GM18909 (cell line): Measurements from ENCODE around the gene RFX8.
"Not testable (repeated sequence)": the region's sequence is repeated elsewhere in the genome, so short reads cannot be mapped to it uniquely, and the experiment has no call there.

Experiments used
- ATAC-seq: cut with Tn5 transposase; IDR thresholded peaks from one replicate; pipeline ENCODE4 v1.9.1; 2021; ENCODE audit warnings: mild to moderate bottlenecking; ENCODE audit not compliant: unreplicated experiment, poor library complexity

RFX8 gene

GRCh38 chr2:101446869-101447268 lies 28.0 kb downstream of the RFX8 start:
- no peak for ATAC-seq

GRCh38 chr2:101442667-101443061 lies 32.2 kb downstream of the RFX8 start:
- ATAC-seq: no peak

- ATAC-seq: no peak
Measured at GRCh38 chr2:101442042-101442666, 32.8 kb downstream of the RFX8 start.

GRCh38 chr2:101440127-101440738 lies 34.7 kb downstream of the RFX8 start:
- ATAC-seq: no peak

- ATAC-seq: no peak
Measured at GRCh38 chr2:101439716-101440115, 35.2 kb downstream of the RFX8 start.

GRCh38 chr2:101438555-101438954 lies 36.4 kb downstream of the RFX8 start:
- not testable (repeated sequence) for ATAC-seq

- ATAC-seq: no peak
Measured at GRCh38 chr2:101435001-101435862, 39.7 kb downstream of the RFX8 start.

- ATAC-seq: no peak
Measured at GRCh38 chr2:101433465-101433864, 41.4 kb downstream of the RFX8 start.

GRCh38 chr2:101432411-101433181 lies 42.3 kb downstream of the RFX8 start:
- ATAC-seq: no peak

- ATAC-seq: no peak
Measured at GRCh38 chr2:101431486-101431885, 43.4 kb downstream of the RFX8 start.

- no peak for ATAC-seq
Measured at GRCh38 chr2:101430156-101430555, 44.8 kb downstream of the RFX8 start.

GRCh38 chr2:101429453-101429852 lies 45.5 kb downstream of the RFX8 start:
- ATAC-seq: no peak

- ATAC-seq: no peak
Measured at GRCh38 chr2:101428422-101429176, 46.3 kb downstream of the RFX8 start.

- ATAC-seq: no peak
Measured at GRCh38 chr2:101427743-101428142, 47.2 kb downstream of the RFX8 start.

- no peak for ATAC-seq
Measured at GRCh38 chr2:101427240-101427639, 47.7 kb downstream of the RFX8 start.

GRCh38 chr2:101426822-101427221 lies 48.1 kb downstream of the RFX8 start:
- no peak for ATAC-seq

- ATAC-seq: no peak
Measured at GRCh38 chr2:101420623-101421022, 54.3 kb downstream of the RFX8 start.

- ATAC-seq: no peak
Measured at GRCh38 chr2:101419096-101419663, 55.7 kb downstream of the RFX8 start.

- no peak for ATAC-seq
Measured at GRCh38 chr2:101418460-101419095, 56.3 kb downstream of the RFX8 start.
